Measurements from ENCODE around the gene MMP28.

GRCh38 chr17:35747540-35748017, 47.9 kb downstream of the MMP28 start:
- TF ChIP-seq CTCF (IDR thresholded peaks at IDR 0.05) (peak; percentile 84 to 94 (median 92)), POLR2A (IDR thresholded peaks at IDR 0.05) (no peak)
